GM12878 (cell line): Measurements from ENCODE around the gene LMO2. TPM values are rescaled to one million over a fixed set of nuclear protein-coding genes. Genes with fewer than 3 reads are reported as not detected.

Experiments used
- ATAC-seq: fragments of 200-7000 bp; cut with Tn5 transposase; 3 replicates; pipeline ENCODE4 v1.9.1; 2020; ENCODE audit warnings: mild to moderate bottlenecking, moderate library complexity
- BruUV-seq: library from RNA; stranded (reverse); fragments of 400-500 nt; replicated peaks from 2 replicates; lab custom pipeline; 2021; lab: Mats Ljungman, UMichigan
- CTCF ChIA-PET: fragments of 300-600 bp; sonication (Branson Sonifier 250); formaldehyde crosslinking; extraction: SDS; loops from one replicate; lab custom pipeline; 2021; ENCODE audit warnings: inconsistent platforms; lab: Yijun Ruan, JAX
- POLR2A ChIA-PET: fragments of 350-600 bp; formaldehyde crosslinking; extraction: SDS; loops from one replicate; lab custom pipeline; 2021; ENCODE audit warnings: inconsistent platforms; lab: Charles Lee
- RAD21 ChIA-PET: fragments of 300-600 bp; sonication (Branson Sonifier 250); formaldehyde crosslinking; loops from one replicate; lab custom pipeline; 2023; ENCODE audit warnings: antibody characterized with exemption; ENCODE audit not compliant: unreplicated experiment; lab: Charles Lee
- SMC1A ChIA-PET: fragments of 300-600 bp; sonication (Branson Sonifier 250); formaldehyde crosslinking; loops from one replicate; lab custom pipeline; 2023; ENCODE audit not compliant: unreplicated experiment, uncharacterized antibody; lab: Charles Lee
- DNase-seq: peaks from one replicate; pipeline ENCODE4 v3.0.0-alpha.2; 2011; ENCODE audit warnings: low read depth, low spot score
- FAIRE-seq: peaks from 3 replicates; lab custom pipeline; 2011; peaks lifted over from hg19 to GRCh38; lab: Jason Lieb, UNC
- H2AFZ ChIP-seq: 2 replicates; pipeline ENCODE4 v1.6.0; 2011; ENCODE audit warnings: low read depth, low read length, control low read depth; ENCODE audit not compliant: control insufficient read depth
- H3K27ac ChIP-seq: 2 replicates; pipeline ENCODE4 v1.5.1; 2011; ENCODE audit warnings: control low read depth; ENCODE audit not compliant: control insufficient read depth, insufficient read depth
- H3K27me3 ChIP-seq, 2 experiments: replicated peaks in 1 of 2; 2 replicates each; pipeline versions ENCODE4 v1.6.0 to v1.6.1; 2011; ENCODE audit warnings: low read length in 1 of 2; ENCODE audit not compliant: control insufficient read depth in 2 of 2, insufficient read depth in 2 of 2
- H3K36me3 ChIP-seq, 2 experiments: 2 replicates each; pipeline ENCODE4 v1.5.1; 2011; ENCODE audit warnings: low read length in 1 of 2; ENCODE audit not compliant: control insufficient read depth in 2 of 2, insufficient read depth in 2 of 2
- H3K4me1 ChIP-seq: 2 replicates; pipeline ENCODE4 v1.6.1; 2011; ENCODE audit warnings: mild to moderate bottlenecking, low read length, moderate library complexity, mixed read lengths; ENCODE audit not compliant: control insufficient read depth, insufficient read depth
- H3K4me2 ChIP-seq: 2 replicates; pipeline ENCODE4 v1.6.0; 2011; ENCODE audit warnings: control low read depth; ENCODE audit not compliant: control insufficient read depth, insufficient read depth
- H3K4me3 ChIP-seq: fragments of 200-600 bp; sonication (generic); 2 replicates; pipeline ENCODE4 v1.5.1; 2016
- H3K79me2 ChIP-seq: 2 replicates; pipeline ENCODE4 v1.6.0; 2011; ENCODE audit warnings: low read length; ENCODE audit not compliant: control insufficient read depth, insufficient read depth
- H3K9ac ChIP-seq: 2 replicates; pipeline ENCODE4 v1.8.0; 2011; ENCODE audit warnings: low read length, control low read depth, mixed read lengths; ENCODE audit not compliant: control insufficient read depth, insufficient read depth
- H3K9me3 ChIP-seq: replicated peaks from 3 replicates; pipeline ENCODE4 v1.5.1; 2011; ENCODE audit warnings: mild to moderate bottlenecking, low read length; ENCODE audit not compliant: control insufficient read depth, insufficient read depth
- H4K20me1 ChIP-seq: 2 replicates; pipeline ENCODE4 v1.6.0; 2011; ENCODE audit not compliant: control insufficient read depth, insufficient read depth
- ATF7 ChIP-seq: fragments of 450-650 bp; IDR thresholded peaks from 2 replicates; pipeline ENCODE4 v1.6.1; 2016; ENCODE audit warnings: low read depth, mild to moderate bottlenecking
- CTCF ChIP-seq, 3 experiments: IDR thresholded peaks in 2 of 3; conservative IDR thresholded peaks in 1 of 3; 2 replicates each; pipeline ENCODE4 v1.5.1; 2011; ENCODE audit warnings: low read depth in 3 of 3, low read length in 3 of 3, mild to moderate bottlenecking in 3 of 3, control low read depth in 2 of 3, moderate library complexity in 2 of 3, inconsistent platforms in 1 of 3, mixed read lengths in 1 of 3; ENCODE audit not compliant: control insufficient read depth in 2 of 3, insufficient read depth in 1 of 3; ENCODE audit errors: extremely low read depth in 1 of 3
- IKZF1 ChIP-seq: fragments of 450-650 bp; conservative IDR thresholded peaks from 2 replicates; pipeline ENCODE4 v1.6.1; 2017; ENCODE audit warnings: antibody characterized with exemption, mild to moderate bottlenecking
- MEF2B ChIP-seq: fragments of 450-650 bp; IDR thresholded peaks from 2 replicates; pipeline ENCODE4 v1.6.1; 2018; ENCODE audit warnings: mild to moderate bottlenecking, moderate library complexity; ENCODE audit not compliant: partially characterized antibody, poor library complexity, severe bottlenecking
- NR2C2 ChIP-seq: IDR thresholded peaks from 2 replicates; pipeline ENCODE4 v1.6.1; 2011; ENCODE audit warnings: borderline replicate concordance, low read depth; ENCODE audit not compliant: control insufficient read depth, insufficient read length
- SIX5 ChIP-seq: IDR thresholded peaks from 2 replicates; pipeline ENCODE4 v1.6.1; 2011; ENCODE audit warnings: mild to moderate bottlenecking, low read depth, low read length, moderate library complexity; ENCODE audit not compliant: severe bottlenecking
- ZNF217 ChIP-seq: fragments of 450-650 bp; IDR thresholded peaks from 2 replicates; pipeline ENCODE4 v1.6.1; 2017; ENCODE audit warnings: antibody characterized with exemption, mild to moderate bottlenecking
- ZNF384 ChIP-seq: IDR thresholded peaks from 2 replicates; pipeline ENCODE4 v1.6.1; 2012; ENCODE audit warnings: low read depth, mild to moderate bottlenecking, low read length, improper control_type of control experiment, borderline replicate concordance
- WGBS: methylation state at CpG from one replicate; pipeline ENCODE4 v1.1.6; 2016; ENCODE audit warnings: low lambda C conversion rate; ENCODE audit not compliant: insufficient replicate concordance, insufficient coverage; ENCODE audit errors: missing lambda C conversion rate; 5-methylcytosine and 5-hydroxymethylcytosine counted together
- in situ Hi-C: fragments of 300-500 bp; cut with MboI; formaldehyde crosslinking; loops from 9 replicates; pipeline ENCODE4 v1.14.3; 2018; ENCODE audit warnings: mixed read lengths
- intact Hi-C: fragments of 100-400 bp; cut with micrococcal nuclease; formaldehyde crosslinking; loops from one replicate; pipeline ENCODE4 v1.14.2; 2022; ENCODE audit not compliant: unreplicated experiment
- polyA plus RNA-seq, 11 experiments: library from polyadenylated mRNA; depleted of rRNA in 4 of 11; unstranded in 6 of 11; stranded (reverse) in 5 of 11; fragments of >200 nt; fragmentation: Nextera tagmentation in 4 of 11; fragmentation: Illumina TruSeq in 1 of 11; extraction: Ambion mirVana in 4 of 11; extraction: Trizol in 1 of 11; gene quantifications; 1 replicate in 1 of 11; 2 replicates in 10 of 11; pipeline versions ENCODE4 v1.2.1 to v1.2.3, GENCODE V29; 2011 to 2016; ENCODE audit warnings: inconsistent platforms in 2 of 11, missing spikeins in 2 of 11, low read depth in 1 of 11
- total RNA-seq, 4 experiments: library from RNA; depleted of rRNA in 3 of 4; stranded (reverse); fragments of >200 nt in 3 of 4; fragmentation: Illumina TruSeq in 1 of 4; extraction: Trizol in 1 of 4; gene quantifications; 2 replicates each; pipeline versions ENCODE4 v1.2.1 to v1.2.3, GENCODE V29; 2013 to 2021
- TF ChIP-seq, protein P1 (sequence below): fragments of 450-650 bp; formaldehyde crosslinking; IDR thresholded peaks from 2 replicates; pipeline ENCODE4 v1.4.0; 2022; ENCODE audit warnings: mild to moderate bottlenecking, moderate library complexity
- TF ChIP-seq, protein P2 (sequence below): IDR thresholded peaks from 2 replicates; pipeline ENCODE4 v1.6.1; 2012; ENCODE audit warnings: mild to moderate bottlenecking, low read depth, low read length
- TF ChIP-seq, protein P3 (sequence below): fragments of 450-650 bp; IDR thresholded peaks from 2 replicates; pipeline ENCODE4 v1.6.1; 2017; ENCODE audit warnings: mild to moderate bottlenecking, moderate library complexity

LMO2 gene
- total and polyA plus RNA-seq, 10 of the 15 experiments (the other 5 are each of a cell fraction or from before 2014, with no cell fraction given): 0.29 to 1.9 (median 1.1) TPM; not detected in 1

DNA sequence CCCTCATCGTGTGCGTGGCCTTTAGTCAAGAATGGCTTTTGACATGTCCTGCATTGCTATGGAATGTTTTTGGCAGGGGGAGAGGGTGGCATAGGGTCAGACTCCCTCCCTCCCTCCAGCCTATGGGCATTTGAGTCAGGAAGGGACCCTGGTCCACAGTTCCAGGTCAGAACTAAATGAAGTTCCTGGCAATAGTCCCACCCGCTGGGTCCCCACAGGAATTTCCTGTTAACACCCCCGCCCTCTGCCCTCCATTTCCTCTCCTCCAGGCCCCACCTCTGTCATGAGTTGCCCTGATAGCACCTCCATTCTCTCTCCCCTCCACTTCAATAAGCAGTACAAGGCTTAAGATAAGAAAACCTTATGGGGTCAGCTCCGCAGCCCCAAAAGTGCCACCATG lies 40.8 kb upstream of the LMO2 start:
- no peak for FAIRE-seq
- WGBS: 90% methylated on average over 5 of the region's 5 CpGs
- H2AFZ ChIP-seq: no peak overlapping the region
- TF ChIP-seq ZNF384 (no peak), MEF2B (no peak), IKZF1 (no peak), ATF7 (no peak), ZNF217 (no peak), CTCF (IDR thresholded peaks at IDR 0.05 in 2 of 3, conservative IDR thresholded peaks at IDR 0.05 in 1 of 3; ENCODE audit: control insufficient read depth in 2 of 3, extremely low read depth in 1 of 3, insufficient read depth in 1 of 3, low read depth in 3 of 3, low read length in 3 of 3) (no peak), SIX5 (no peak), NR2C2 (no peak)
- TF ChIP-seq, protein P1, sequence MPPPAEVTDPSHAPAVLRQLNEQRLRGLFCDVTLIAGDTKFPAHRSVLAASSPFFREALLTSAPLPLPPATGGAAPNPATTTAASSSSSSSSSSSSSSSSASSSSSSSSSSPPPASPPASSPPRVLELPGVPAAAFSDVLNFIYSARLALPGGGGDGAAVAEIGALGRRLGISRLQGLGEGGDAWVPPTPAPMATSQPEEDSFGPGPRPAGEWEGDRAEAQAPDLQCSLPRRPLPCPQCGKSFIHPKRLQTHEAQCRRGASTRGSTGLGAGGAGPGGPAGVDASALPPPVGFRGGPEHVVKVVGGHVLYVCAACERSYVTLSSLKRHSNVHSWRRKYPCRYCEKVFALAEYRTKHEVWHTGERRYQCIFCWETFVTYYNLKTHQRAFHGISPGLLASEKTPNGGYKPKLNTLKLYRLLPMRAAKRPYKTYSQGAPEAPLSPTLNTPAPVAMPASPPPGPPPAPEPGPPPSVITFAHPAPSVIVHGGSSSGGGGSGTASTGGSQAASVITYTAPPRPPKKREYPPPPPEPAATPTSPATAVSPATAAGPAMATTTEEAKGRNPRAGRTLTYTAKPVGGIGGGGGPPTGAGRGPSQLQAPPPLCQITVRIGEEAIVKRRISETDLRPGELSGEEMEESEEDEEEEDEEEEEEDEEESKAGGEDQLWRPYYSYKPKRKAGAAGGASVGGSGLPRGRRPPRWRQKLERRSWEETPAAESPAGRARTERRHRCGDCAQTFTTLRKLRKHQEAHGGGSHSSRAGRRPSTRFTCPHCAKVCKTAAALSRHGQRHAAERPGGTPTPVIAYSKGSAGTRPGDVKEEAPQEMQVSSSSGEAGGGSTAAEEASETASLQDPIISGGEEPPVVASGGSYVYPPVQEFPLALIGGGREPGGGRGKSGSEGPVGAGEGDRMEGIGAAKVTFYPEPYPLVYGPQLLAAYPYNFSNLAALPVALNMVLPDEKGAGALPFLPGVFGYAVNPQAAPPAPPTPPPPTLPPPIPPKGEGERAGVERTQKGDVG (CRISPR knock-in tag): no peak
- TF ChIP-seq, protein P2, sequence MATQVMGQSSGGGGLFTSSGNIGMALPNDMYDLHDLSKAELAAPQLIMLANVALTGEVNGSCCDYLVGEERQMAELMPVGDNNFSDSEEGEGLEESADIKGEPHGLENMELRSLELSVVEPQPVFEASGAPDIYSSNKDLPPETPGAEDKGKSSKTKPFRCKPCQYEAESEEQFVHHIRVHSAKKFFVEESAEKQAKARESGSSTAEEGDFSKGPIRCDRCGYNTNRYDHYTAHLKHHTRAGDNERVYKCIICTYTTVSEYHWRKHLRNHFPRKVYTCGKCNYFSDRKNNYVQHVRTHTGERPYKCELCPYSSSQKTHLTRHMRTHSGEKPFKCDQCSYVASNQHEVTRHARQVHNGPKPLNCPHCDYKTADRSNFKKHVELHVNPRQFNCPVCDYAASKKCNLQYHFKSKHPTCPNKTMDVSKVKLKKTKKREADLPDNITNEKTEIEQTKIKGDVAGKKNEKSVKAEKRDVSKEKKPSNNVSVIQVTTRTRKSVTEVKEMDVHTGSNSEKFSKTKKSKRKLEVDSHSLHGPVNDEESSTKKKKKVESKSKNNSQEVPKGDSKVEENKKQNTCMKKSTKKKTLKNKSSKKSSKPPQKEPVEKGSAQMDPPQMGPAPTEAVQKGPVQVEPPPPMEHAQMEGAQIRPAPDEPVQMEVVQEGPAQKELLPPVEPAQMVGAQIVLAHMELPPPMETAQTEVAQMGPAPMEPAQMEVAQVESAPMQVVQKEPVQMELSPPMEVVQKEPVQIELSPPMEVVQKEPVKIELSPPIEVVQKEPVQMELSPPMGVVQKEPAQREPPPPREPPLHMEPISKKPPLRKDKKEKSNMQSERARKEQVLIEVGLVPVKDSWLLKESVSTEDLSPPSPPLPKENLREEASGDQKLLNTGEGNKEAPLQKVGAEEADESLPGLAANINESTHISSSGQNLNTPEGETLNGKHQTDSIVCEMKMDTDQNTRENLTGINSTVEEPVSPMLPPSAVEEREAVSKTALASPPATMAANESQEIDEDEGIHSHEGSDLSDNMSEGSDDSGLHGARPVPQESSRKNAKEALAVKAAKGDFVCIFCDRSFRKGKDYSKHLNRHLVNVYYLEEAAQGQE: no peak
- TF ChIP-seq, protein P3, sequence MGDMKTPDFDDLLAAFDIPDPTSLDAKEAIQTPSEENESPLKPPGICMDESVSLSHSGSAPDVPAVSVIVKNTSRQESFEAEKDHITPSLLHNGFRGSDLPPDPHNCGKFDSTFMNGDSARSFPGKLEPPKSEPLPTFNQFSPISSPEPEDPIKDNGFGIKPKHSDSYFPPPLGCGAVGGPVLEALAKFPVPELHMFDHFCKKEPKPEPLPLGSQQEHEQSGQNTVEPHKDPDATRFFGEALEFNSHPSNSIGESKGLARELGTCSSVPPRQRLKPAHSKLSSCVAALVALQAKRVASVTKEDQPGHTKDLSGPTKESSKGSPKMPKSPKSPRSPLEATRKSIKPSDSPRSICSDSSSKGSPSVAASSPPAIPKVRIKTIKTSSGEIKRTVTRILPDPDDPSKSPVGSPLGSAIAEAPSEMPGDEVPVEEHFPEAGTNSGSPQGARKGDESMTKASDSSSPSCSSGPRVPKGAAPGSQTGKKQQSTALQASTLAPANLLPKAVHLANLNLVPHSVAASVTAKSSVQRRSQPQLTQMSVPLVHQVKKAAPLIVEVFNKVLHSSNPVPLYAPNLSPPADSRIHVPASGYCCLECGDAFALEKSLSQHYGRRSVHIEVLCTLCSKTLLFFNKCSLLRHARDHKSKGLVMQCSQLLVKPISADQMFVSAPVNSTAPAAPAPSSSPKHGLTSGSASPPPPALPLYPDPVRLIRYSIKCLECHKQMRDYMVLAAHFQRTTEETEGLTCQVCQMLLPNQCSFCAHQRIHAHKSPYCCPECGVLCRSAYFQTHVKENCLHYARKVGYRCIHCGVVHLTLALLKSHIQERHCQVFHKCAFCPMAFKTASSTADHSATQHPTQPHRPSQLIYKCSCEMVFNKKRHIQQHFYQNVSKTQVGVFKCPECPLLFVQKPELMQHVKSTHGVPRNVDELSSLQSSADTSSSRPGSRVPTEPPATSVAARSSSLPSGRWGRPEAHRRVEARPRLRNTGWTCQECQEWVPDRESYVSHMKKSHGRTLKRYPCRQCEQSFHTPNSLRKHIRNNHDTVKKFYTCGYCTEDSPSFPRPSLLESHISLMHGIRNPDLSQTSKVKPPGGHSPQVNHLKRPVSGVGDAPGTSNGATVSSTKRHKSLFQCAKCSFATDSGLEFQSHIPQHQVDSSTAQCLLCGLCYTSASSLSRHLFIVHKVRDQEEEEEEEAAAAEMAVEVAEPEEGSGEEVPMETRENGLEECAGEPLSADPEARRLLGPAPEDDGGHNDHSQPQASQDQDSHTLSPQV: no peak

More for the DNA sequence above, 40.8 kb upstream of the LMO2 start:
- ATAC-seq (no peak), DNase-seq (no peak)
- Histone ChIP-seq H4K20me1 (no peaks in the 10 kb centered on the region), H3K9me3 (peaks cover 4% of the 10 kb centered on the region; the same call in 2 of the 3 replicates), H3K79me2 (no peaks in the 10 kb centered on the region), H3K4me3 (no peak overlapping the region), H3K9ac (no peak overlapping the region), H3K4me2 (no peak overlapping the region), H3K36me3 (no peaks in the 10 kb centered on the region), H3K4me1 (no peaks in the 10 kb centered on the region), H3K27ac (no peak overlapping the region), H3K27me3 (no peaks in the 10 kb centered on the region)
- ChIA-PET POLR2A (no interaction called here), RAD21 (no interaction called here), SMC1A (no interaction called here), CTCF (no interaction called here)
- in situ Hi-C loops (no loop called here), intact Hi-C loops (no loop called here)
- BruUV-seq: no TSS peak
